DOHH2 (cell line): ENCODE results near the gene IDNK.

Experiments
- H3F3A ChIP-seq: fragments of 200-600 bp; sonication (generic), shearing (Covaris generic); 2 replicates; pipeline ENCODE4 v1.6.0; 2016; ENCODE audit warnings: antibody characterized with exemption, mild to moderate bottlenecking; ENCODE audit not compliant: control insufficient read depth, insufficient read depth
- H3K27ac ChIP-seq: fragments of 200-600 bp; sonication (generic); 2 replicates; pipeline ENCODE4 v1.5.1; 2014; ENCODE audit warnings: low read depth, mild to moderate bottlenecking, low read length, moderate library complexity
- H3K27me3 ChIP-seq: fragments of 200-600 bp; sonication (generic); 2 replicates; pipeline ENCODE4 v1.6.1; 2014; ENCODE audit warnings: mild to moderate bottlenecking, low read length, mixed read lengths; ENCODE audit not compliant: control insufficient read depth
- H3K36me3 ChIP-seq: fragments of 200-600 bp; sonication (generic); 2 replicates; pipeline ENCODE4 v1.6.1; 2014; ENCODE audit warnings: mild to moderate bottlenecking, low read length, moderate library complexity, mixed read lengths; ENCODE audit not compliant: control insufficient read depth
- H3K4me1 ChIP-seq: fragments of 200-600 bp; sonication (generic); 2 replicates; pipeline ENCODE4 v1.6.1; 2014; ENCODE audit warnings: mild to moderate bottlenecking, low read length, mixed read lengths; ENCODE audit not compliant: control insufficient read depth
- H3K4me2 ChIP-seq: fragments of 200-600 bp; sonication (generic); 2 replicates; pipeline ENCODE4 v1.6.0; 2014; ENCODE audit warnings: mild to moderate bottlenecking, low read length, moderate library complexity
- H3K4me3 ChIP-seq: fragments of 200-600 bp; sonication (generic); 2 replicates; pipeline ENCODE4 v1.5.1; 2014; ENCODE audit warnings: mild to moderate bottlenecking, low read length, mixed read lengths
- H3K79me2 ChIP-seq: fragments of 200-600 bp; sonication (generic); 2 replicates; pipeline ENCODE4 v1.6.1; 2014; ENCODE audit warnings: mild to moderate bottlenecking, low read length, mixed read lengths; ENCODE audit not compliant: control insufficient read depth
- H3K9me2 ChIP-seq: fragments of 200-600 bp; sonication (generic); replicated peaks from 2 replicates; pipeline ENCODE4 v1.6.1; 2014; ENCODE audit warnings: mild to moderate bottlenecking, low read length, mixed read lengths; ENCODE audit not compliant: control insufficient read depth
- H3K9me3 ChIP-seq: fragments of 200-600 bp; sonication (generic); 2 replicates; pipeline ENCODE4 v1.6.1; 2014; ENCODE audit warnings: antibody characterized with exemption, low read length, mixed read lengths; ENCODE audit not compliant: control insufficient read depth, insufficient read depth
- H4K20me1 ChIP-seq: fragments of 200-600 bp; sonication (generic); 2 replicates; pipeline ENCODE4 v1.6.0; 2014; ENCODE audit warnings: low read depth, mild to moderate bottlenecking, antibody characterized with exemption, low read length, moderate library complexity; ENCODE audit not compliant: control insufficient read depth, insufficient read depth
- EZH2phosphoT487 ChIP-seq: fragments of 200-600 bp; sonication (generic); IDR thresholded peaks from 2 replicates; pipeline ENCODE4 v1.6.1; 2017; ENCODE audit warnings: borderline replicate concordance, mild to moderate bottlenecking, antibody characterized with exemption, low read length, moderate library complexity, mixed read lengths
- TF ChIP-seq, protein P1 (sequence below): fragments of 200-600 bp; sonication (generic); IDR thresholded peaks from one replicate; pipeline ENCODE4 v1.5.1; 2014; ENCODE audit warnings: antibody characterized with exemption, mild to moderate bottlenecking, low read depth, low read length; ENCODE audit not compliant: poor library complexity, severe bottlenecking

The IDNK gene

GRCh38 chr9:83655433-83655832 lies 32.5 kb downstream of the IDNK start:
- Histone ChIP-seq H3K4me1 (no peaks in the 10 kb centered on the region), H4K20me1 (no peaks in the 10 kb centered on the region), H3K4me2 (no peak overlapping the region), H3K79me2 (no peaks in the 10 kb centered on the region), H3K9me2 (no peaks in the 10 kb centered on the region), H3K27ac (no peak overlapping the region), H3K27me3 (no peaks in the 10 kb centered on the region), H3K4me3 (no peak overlapping the region), H3F3A (no peaks in the 10 kb centered on the region), H3K9me3 (no peaks in the 10 kb centered on the region), H3K36me3 (peaks cover 76% of the 10 kb centered on the region)
- TF ChIP-seq, protein P1, sequence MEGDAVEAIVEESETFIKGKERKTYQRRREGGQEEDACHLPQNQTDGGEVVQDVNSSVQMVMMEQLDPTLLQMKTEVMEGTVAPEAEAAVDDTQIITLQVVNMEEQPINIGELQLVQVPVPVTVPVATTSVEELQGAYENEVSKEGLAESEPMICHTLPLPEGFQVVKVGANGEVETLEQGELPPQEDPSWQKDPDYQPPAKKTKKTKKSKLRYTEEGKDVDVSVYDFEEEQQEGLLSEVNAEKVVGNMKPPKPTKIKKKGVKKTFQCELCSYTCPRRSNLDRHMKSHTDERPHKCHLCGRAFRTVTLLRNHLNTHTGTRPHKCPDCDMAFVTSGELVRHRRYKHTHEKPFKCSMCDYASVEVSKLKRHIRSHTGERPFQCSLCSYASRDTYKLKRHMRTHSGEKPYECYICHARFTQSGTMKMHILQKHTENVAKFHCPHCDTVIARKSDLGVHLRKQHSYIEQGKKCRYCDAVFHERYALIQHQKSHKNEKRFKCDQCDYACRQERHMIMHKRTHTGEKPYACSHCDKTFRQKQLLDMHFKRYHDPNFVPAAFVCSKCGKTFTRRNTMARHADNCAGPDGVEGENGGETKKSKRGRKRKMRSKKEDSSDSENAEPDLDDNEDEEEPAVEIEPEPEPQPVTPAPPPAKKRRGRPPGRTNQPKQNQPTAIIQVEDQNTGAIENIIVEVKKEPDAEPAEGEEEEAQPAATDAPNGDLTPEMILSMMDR: no peak
- TF ChIP-seq EZH2phosphoT487: no peak

DNA sequence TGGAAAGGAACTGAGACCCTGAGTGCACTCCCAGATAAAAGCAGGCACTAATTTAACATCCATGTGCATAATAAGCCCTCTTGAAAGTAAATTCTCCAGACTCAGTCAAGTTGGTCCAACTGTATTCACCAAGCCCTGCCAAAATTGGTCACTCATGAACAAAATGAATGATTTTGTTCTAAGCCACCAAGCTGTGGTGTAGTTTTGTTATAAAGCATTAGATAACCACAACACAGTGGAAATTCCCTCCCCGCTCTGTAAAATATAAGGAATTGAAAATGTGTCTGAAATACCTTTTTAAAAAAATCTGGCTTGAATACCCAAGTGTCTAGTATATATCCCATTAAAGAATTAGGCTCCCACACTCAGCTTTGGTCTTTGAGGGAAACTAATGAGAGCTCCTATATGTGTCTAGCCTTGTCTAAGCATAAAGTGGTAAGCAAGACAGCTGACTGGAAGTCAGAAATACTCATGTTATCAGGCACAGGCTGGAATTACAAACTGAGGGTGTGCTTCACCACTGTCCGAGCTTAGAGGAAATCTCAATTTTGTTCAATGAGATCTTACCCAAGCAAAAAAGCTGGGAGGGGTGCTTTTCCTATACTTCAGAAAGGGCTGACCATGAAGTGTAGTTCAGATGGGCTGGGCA lies 33.2 kb downstream of the IDNK start:
- H3K9me2 ChIP-seq: no peaks in the 10 kb centered on the region
- no peaks in the 10 kb centered on the region for H3K9me3 ChIP-seq
- no peak overlapping the region for H3K27ac ChIP-seq
- H3K79me2 ChIP-seq: no peaks in the 10 kb centered on the region
- H3F3A ChIP-seq: no peaks in the 10 kb centered on the region
- TF ChIP-seq, protein P1: no peak
- no peak for TF ChIP-seq EZH2phosphoT487
- H3K4me2 ChIP-seq: no peak overlapping the region
- H4K20me1 ChIP-seq: no peaks in the 10 kb centered on the region
- H3K4me3 ChIP-seq: no peak overlapping the region
- H3K27me3 ChIP-seq: no peaks in the 10 kb centered on the region
- H3K4me1 ChIP-seq: no peaks in the 10 kb centered on the region
- peaks cover 81% of the 10 kb centered on the region for H3K36me3 ChIP-seq

DNA sequence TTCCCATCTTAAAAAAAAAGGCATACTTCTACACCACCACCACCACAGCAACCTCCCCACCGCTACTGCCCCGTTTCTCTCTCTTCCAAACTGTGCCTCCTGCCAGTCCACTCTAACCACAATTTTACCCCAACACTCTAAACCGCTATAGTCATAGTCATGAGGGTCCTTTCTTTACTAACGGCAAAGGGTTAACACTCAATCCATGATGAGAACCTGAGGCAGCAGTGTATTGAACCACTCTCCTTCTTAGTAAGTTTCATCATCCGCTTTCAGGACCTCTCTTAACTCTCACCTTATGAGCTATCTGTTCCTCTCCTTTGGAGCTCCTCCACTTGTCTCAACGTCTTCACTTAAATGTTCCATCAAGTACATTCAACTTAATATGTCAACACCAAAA lies 34.0 kb downstream of the IDNK start:
- H3K4me2 ChIP-seq: no peak overlapping the region
- H3K4me3 ChIP-seq: no peak overlapping the region
- no peaks in the 10 kb centered on the region for H4K20me1 ChIP-seq
- H3K27me3 ChIP-seq: no peaks in the 10 kb centered on the region
- no peaks in the 10 kb centered on the region for H3K9me3 ChIP-seq
- H3K27ac ChIP-seq: no peak overlapping the region
- H3K4me1 ChIP-seq: no peaks in the 10 kb centered on the region
- H3F3A ChIP-seq: no peaks in the 10 kb centered on the region
- H3K36me3 ChIP-seq: peaks cover 83% of the 10 kb centered on the region
- TF ChIP-seq EZH2phosphoT487: no peak
- no peaks in the 10 kb centered on the region for H3K9me2 ChIP-seq
- H3K79me2 ChIP-seq: no peaks in the 10 kb centered on the region

- peaks cover 87% of the 10 kb centered on the region for H3K36me3 ChIP-seq
- H3K9me3 ChIP-seq: no peaks in the 10 kb centered on the region
- H3K9me2 ChIP-seq: no peaks in the 10 kb centered on the region
- H3F3A ChIP-seq: no peaks in the 10 kb centered on the region
- no peaks in the 10 kb centered on the region for H3K27me3 ChIP-seq
- 0 out of 2 replicates have a peak, but pooled peaks cover 3% of the 10 kb centered on the region for H4K20me1 ChIP-seq
- H3K79me2 ChIP-seq: peaks cover 6% of the 10 kb centered on the region
- no peak overlapping the region for H3K4me2 ChIP-seq
- peaks cover 18% of the 10 kb centered on the region for H3K4me1 ChIP-seq
- no peak for TF ChIP-seq EZH2phosphoT487
- TF ChIP-seq, protein P1: no peak
- H3K4me3 ChIP-seq: no peak overlapping the region
- H3K27ac ChIP-seq: no peak overlapping the region
These were observed 40.0 kb downstream of the IDNK start for GRCh38 chr9:83662933-83663332.
